Stomach smooth muscle (tissue), 2 donors: ENCODE measurements around the gene SHC1.
"Not testable (repeated sequence)": the region's sequence is repeated elsewhere in the genome, so short reads cannot be mapped to it uniquely, and the experiment has no call there.

ENCODE experiments used
- H3K27ac ChIP-seq: one replicate; pipeline ENCODE4 v1.7.0; 2013; ENCODE audit warnings: mild to moderate bottlenecking, low read length, inconsistent platforms
- H3K27me3 ChIP-seq, 2 donors: one replicate each; pipeline ENCODE4 v1.7.0; 2013; ENCODE audit warnings: low read length in 2 of 2; ENCODE audit not compliant: insufficient read depth in 2 of 2, control insufficient read depth in 1 of 2
- H3K36me3 ChIP-seq, 2 donors: one replicate each; pipeline ENCODE4 v1.7.0; 2013; ENCODE audit warnings: low read length in 2 of 2; ENCODE audit not compliant: control insufficient read depth in 2 of 2, insufficient read depth in 2 of 2
- H3K4me1 ChIP-seq: one replicate; pipeline ENCODE4 v1.7.0; 2013; ENCODE audit warnings: low read length; ENCODE audit not compliant: control insufficient read depth, insufficient read depth
- H3K4me3 ChIP-seq, 2 donors: one replicate each; pipeline ENCODE4 v1.7.0; 2013; ENCODE audit warnings: low read length in 2 of 2
- H3K9ac ChIP-seq, 2 donors: one replicate each; pipeline ENCODE4 v1.7.0; 2013; ENCODE audit warnings: low read length in 2 of 2, mild to moderate bottlenecking in 1 of 2
- H3K9me3 ChIP-seq, 2 donors: one replicate each; pipeline ENCODE4 v1.7.0; 2013; ENCODE audit warnings: low read length in 2 of 2; ENCODE audit not compliant: control insufficient read depth in 2 of 2
- donor health status: healthy.
- donor health status: Pancreatic carcinoma.

The SHC1 gene

DNA sequence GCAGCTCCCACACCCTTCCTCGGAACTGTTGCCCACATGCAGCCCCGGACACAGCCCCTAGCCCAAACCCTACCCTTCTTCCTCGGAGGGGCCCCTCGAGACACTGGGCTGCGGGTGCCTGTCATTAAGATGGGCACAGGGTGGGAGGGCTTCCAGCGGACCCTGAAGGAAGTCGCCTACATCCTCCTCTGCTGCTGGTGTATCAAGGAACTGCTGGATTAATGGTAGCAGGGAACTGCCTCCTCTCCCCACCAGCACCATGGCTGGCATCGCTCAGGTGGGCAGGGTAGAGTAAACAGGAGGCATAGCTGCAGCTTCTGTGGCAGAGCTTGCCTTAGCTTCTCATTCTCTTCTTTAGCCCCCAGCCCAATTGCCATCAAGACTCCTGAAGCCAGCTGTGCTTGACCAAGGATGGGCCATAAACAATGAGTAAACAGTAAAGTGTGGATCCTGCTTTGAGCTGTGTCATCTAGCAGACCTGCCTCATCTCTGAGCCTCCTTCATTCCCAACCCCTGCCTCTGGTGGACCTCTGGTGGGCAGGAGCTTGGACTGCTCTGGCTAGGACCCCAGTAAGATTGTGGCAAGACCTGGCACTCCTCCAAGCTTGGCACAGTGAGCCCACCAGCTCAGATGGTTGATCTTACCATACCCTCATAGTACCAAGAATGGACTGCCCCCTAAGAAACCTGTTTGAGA, 23.2 kb upstream of the SHC1 start, which contains the start of gene LENEP:
LENEP (plus strand) TSS at position 15 of the 697 bp plus-strand sequence; CDS start at position 37, 22 bp downstream.
- H3K9ac ChIP-seq = peak within 1 kb of the TSS in 1 of 2 donors; percentile 36
- no peak within 1 kb of the TSS for H3K27ac ChIP-seq
- H3K4me1 ChIP-seq = peaks cover 6% of the 10 kb centered on the region
- no peaks in the 10 kb centered on the region for H3K27me3 ChIP-seq
- H3K36me3 ChIP-seq = peaks cover 15 to 21% of the 10 kb centered on the region in 2 donors
- H3K4me3 ChIP-seq = no peak within 1 kb of the TSS
- no peaks in the 10 kb centered on the region for H3K9me3 ChIP-seq

GRCh38 chr1:154992721-154993571, 22.4 kb upstream of the SHC1 start:
- Histone ChIP-seq H3K36me3 (peaks cover 20 to 29% of the 10 kb centered on the region in 2 donors), H3K9me3 (no peaks in the 10 kb centered on the region), H3K27ac (no peak overlapping the region), H3K9ac (no peak overlapping the region), H3K27me3 (no peaks in the 10 kb centered on the region), H3K4me1 (peaks cover 3% of the 10 kb centered on the region), H3K4me3 (no peak overlapping the region)

DNA sequence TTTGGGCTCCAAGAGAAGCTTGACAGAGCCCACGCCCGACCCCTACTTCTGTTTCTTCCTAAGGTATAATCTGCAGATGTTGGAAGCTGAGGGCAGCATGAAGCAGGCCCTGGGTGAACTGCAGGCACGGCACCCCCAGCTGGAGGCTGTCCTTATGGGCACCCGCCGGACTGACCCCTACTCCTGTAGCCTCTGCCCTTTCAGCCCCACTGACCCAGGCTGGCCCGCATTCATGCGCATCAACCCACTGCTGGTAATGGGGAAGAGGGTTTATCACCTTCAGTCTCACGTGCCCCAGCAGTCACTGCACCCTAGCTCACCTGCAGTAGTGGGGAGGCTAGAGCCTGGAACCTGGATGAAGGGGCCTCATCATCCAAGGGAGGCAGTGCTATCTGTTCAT, 19.7 kb upstream of the SHC1 start:
- H3K9me3 ChIP-seq = no peaks in the 10 kb centered on the region
- no peak overlapping the region for H3K4me3 ChIP-seq
- H3K36me3 ChIP-seq = peaks cover 26 to 34% of the 10 kb centered on the region in 2 donors
- H3K4me1 ChIP-seq = peaks cover 3% of the 10 kb centered on the region
- no peak overlapping the region for H3K9ac ChIP-seq
- no peak overlapping the region for H3K27ac ChIP-seq
- no peaks in the 10 kb centered on the region for H3K27me3 ChIP-seq

DNA sequence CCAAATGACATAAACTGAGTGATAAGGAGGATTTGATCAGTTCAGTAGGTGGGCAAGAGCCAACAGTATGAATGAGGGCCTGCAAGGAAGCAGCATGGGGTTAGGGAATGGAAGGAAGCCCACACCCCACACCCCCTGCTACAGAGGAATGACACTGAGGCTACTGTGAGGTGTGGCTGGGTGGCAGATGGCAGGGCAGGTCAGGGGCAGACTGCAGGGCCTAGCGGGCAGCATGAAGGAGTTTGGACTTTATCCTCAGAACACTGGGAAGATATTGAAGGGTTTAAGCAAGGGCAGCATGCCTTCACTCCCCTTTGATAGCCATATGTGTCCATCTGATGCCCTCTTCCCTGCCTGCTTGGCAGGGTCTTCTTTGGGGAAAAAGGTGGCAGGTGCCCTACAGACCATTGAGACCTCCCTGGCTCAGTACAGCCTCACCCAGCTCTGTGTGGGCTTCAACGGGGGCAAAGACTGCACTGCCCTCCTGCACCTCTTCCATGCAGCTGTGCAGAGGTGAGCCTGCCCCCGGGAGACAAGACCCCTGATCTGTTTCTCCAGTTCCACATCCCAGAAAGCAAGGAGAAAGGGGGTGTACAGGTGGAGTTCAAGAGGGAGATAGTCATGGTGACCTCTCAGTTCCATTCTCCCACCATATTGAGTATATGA, 18.8 kb upstream of the SHC1 start:
- peaks cover 26 to 34% of the 10 kb centered on the region in 2 donors for H3K36me3 ChIP-seq
- H3K27me3 ChIP-seq = no peaks in the 10 kb centered on the region
- H3K9ac ChIP-seq = peak overlapping the region in 1 of 2 donors; percentile 51
- H3K4me1 ChIP-seq = peaks cover 6% of the 10 kb centered on the region
- no peaks in the 10 kb centered on the region for H3K9me3 ChIP-seq
- H3K27ac ChIP-seq = no peak overlapping the region
- no peak overlapping the region for H3K4me3 ChIP-seq

GRCh38 chr1:154988058-154988954, 17.8 kb upstream of the SHC1 start:
- Histone ChIP-seq H3K9ac (no peak overlapping the region), H3K4me1 (peaks cover 14% of the 10 kb centered on the region), H3K4me3 (no peak overlapping the region), H3K27me3 (no peaks in the 10 kb centered on the region), H3K36me3 (peaks cover 26 to 34% of the 10 kb centered on the region in 2 donors), H3K27ac (no peak overlapping the region), H3K9me3 (no peaks in the 10 kb centered on the region)

GRCh38 chr1:154987326-154987725, 16.8 kb upstream of the SHC1 start:
- no peaks in the 10 kb centered on the region for H3K9me3 ChIP-seq
- H3K4me1 ChIP-seq = peaks cover 20% of the 10 kb centered on the region
- H3K9ac ChIP-seq = no peak overlapping the region
- H3K27ac ChIP-seq = no peak overlapping the region
- no peaks in the 10 kb centered on the region for H3K27me3 ChIP-seq
- no peak overlapping the region for H3K4me3 ChIP-seq
- H3K36me3 ChIP-seq = peaks cover 23 to 29% of the 10 kb centered on the region in 2 donors

DNA sequence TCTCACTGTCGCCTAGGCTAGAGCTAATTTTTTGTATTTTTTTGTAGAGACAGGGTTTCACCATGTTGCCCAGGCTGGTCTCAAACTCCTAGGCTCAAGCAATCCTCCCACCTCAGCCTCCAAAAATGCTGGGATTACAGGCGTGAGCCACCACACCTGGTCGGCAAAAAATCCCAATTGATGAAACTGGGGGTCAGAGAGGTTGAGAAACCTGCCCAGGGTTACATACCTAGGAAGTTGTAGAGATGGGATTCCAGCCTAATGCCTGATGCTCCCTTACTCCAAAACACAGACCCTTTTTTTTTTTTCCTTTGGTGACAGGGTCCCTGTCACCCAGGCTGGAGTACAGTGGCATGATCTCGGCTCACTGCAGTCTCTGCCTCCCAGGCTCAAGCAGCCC, 16.2 kb upstream of the SHC1 start:
- not testable (repeated sequence) for H3K27ac ChIP-seq, H3K9me3 ChIP-seq, H3K4me3 ChIP-seq, H3K27me3 ChIP-seq, H3K9ac ChIP-seq
- Histone ChIP-seq H3K36me3 (peaks cover 23 to 29% of the 10 kb centered on the region in 2 donors), H3K4me1 (peaks cover 20% of the 10 kb centered on the region)

GRCh38 chr1:154983776-154984466, 13.4 kb upstream of the SHC1 start:
- Histone ChIP-seq H3K9me3 (no peaks in the 10 kb centered on the region), H3K27me3 (no peaks in the 10 kb centered on the region), H3K9ac (peak overlapping the region; percentile 84 to 95), H3K27ac (peak overlapping the region; percentile 74), H3K4me1 (peaks cover 18% of the 10 kb centered on the region), H3K4me3 (peak overlapping the region; percentile 73 to 94), H3K36me3 (peaks cover 12 to 18% of the 10 kb centered on the region in 2 donors)

DNA sequence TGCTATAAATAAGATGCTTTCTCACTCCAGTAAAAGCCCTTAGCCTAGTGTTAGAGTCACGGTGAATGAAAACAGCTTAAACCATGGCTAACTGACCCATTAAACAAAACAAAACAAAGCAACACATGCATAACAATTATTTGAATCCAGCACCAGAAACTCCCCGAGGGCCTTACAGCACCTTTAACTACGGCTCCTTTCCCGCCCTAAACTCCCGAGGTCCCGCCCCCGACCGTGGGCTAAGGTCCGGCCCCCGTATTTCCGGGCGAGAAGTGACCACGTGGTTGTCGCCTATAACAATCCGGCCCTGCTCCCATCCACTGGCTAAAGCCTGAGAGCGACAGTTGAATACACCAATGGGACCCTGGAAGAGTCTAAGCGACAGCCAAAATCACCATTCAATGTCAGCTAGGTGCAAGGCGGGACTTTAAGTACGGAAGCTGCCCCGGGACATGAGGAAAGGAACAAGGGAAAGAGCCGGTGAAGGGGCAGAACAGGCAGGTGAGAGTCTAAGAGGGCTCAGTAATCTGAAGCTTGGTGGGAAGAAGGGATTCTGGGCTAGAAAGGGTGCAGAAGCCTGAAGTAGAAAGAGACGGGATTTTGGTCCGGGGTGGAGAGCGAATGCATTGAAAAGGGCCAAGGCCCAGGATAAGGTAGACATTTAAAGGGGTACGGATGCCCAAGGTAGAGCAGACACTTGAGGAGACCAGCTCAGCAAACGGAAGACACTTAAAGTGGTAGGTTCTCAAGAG, 12.5 kb upstream of the SHC1 start, which contains the start of gene FLAD1:
FLAD1 (plus strand) TSS at position 448 of the 752 bp plus-strand sequence. CDS start 351 bp downstream, outside the sequence.
- peaks cover 17% of the 10 kb centered on the region for H3K4me1 ChIP-seq
- no peaks in the 10 kb centered on the region for H3K9me3 ChIP-seq
- peak within 1 kb of the TSS; percentile 83 to 94 for H3K4me3 ChIP-seq
- peak within 1 kb of the TSS; percentile 74 for H3K27ac ChIP-seq
- peak within 1 kb of the TSS; percentile 84 to 95 for H3K9ac ChIP-seq
- H3K27me3 ChIP-seq = no peaks in the 10 kb centered on the region
- H3K36me3 ChIP-seq = peaks cover 10 to 11% of the 10 kb centered on the region in 2 donors
